ENCODE results near the gene GAS6.

GRCh38 chr13:113845723-113846635 is 17.9 kb downstream of the GAS6 start:
- TF ChIP-seq CTCF (conservative IDR thresholded peaks at IDR 0.05) = no peak
- TF ChIP-seq EZH2 (IDR thresholded peaks at IDR 0.05; ENCODE audit: low read depth) = no peak

Data from PC-9 (cell line).